Ovary (tissue), 9 donors: ENCODE data around the gene NPDC1. TPM values are rescaled to one million over a fixed set of nuclear protein-coding genes. Genes with fewer than 3 reads are reported as not detected.

Experiments used
- DNase-seq, 5 donors: peaks; one replicate each; pipeline ENCODE4 v3.0.0-alpha.2; 2019 to 2020
- H3K27ac ChIP-seq, 2 donors: fragments of 200-600 bp; one replicate each; pipeline versions ENCODE4 v1.5.1 to v1.8.0; 2019 to 2022
- H3K27me3 ChIP-seq: fragments of 200-600 bp; one replicate; pipeline ENCODE4 v1.8.0; 2022
- H3K36me3 ChIP-seq: fragments of 200-600 bp; sonication (generic); one replicate; pipeline ENCODE4 v1.5.1; 2019
- H3K4me1 ChIP-seq: one replicate; pipeline ENCODE4 v1.8.1; 2013; ENCODE audit warnings: mild to moderate bottlenecking, moderate library complexity; ENCODE audit not compliant: insufficient read depth
- H3K4me3 ChIP-seq: fragments of 200-600 bp; sonication (generic); one replicate; pipeline ENCODE4 v1.5.1; 2017
- H3K9me3 ChIP-seq, 2 donors: fragments of 200-600 bp in 1 of 2; sonication (generic) in 1 of 2; one replicate each; pipeline versions ENCODE4 v1.5.1 to v1.8.1; 2013 to 2019; ENCODE audit warnings: mild to moderate bottlenecking in 1 of 2, moderate library complexity in 1 of 2
- EP300 ChIP-seq: sonication (generic); formaldehyde crosslinking; IDR thresholded peaks from one replicate; pipeline ENCODE4 v1.6.1; 2017; ENCODE audit warnings: antibody characterized with exemption
- POLR2A ChIP-seq: fragments of 450-650 bp; IDR thresholded peaks from one replicate; pipeline ENCODE4 v1.6.1; 2017; ENCODE audit warnings: antibody characterized with exemption, mild to moderate bottlenecking, moderate library complexity
- WGBS, 3 donors: extraction: QIAGEN DNeasy Blood & Tissue Kit in 1 of 3; methylation state at CpG; one replicate each; pipeline versions ENCODE4 v1.1.5 to v1.1.7; 2013 to 2017; 5-methylcytosine and 5-hydroxymethylcytosine counted together
- intact Hi-C, 4 donors: fragments of 100-400 bp; cut with DNase I; formaldehyde crosslinking; loops; one replicate each; pipeline versions ENCODE4 v1.11.0 to v1.15.1; 2022 to 2023
- polyA plus RNA-seq, 2 donors: library from polyadenylated mRNA; stranded (reverse); fragments of 200-250 nt in 1 of 2; fragments of 350-450 nt in 1 of 2; fragmentation: Illumina TruSeq in 1 of 2; extraction: RNeasy Lipid Tissue Mini Kit (QIAGEN cat#74804) in 1 of 2; gene quantifications; one replicate each; pipeline ENCODE4 v1.2.3, GENCODE V29; 2013 to 2014
- total RNA-seq, 7 donors: library from RNA; depleted of rRNA in 2 of 7; stranded (reverse); fragments of >200 nt in 2 of 7; fragmentation: NEBNext Ultra II Directional in 3 of 7; extraction: Animal tissue kit (Norgen Biotek cat#: 25700) in 3 of 7; gene quantifications; one replicate each; pipeline versions ENCODE4 v1.1.0 to v1.2.4, GENCODE V29; 2016 to 2023
- TF ChIP-seq, protein P1 (sequence below), 3 donors: fragments of 450-650 bp in 2 of 3; fragments of 200-600 bp in 1 of 3; IDR thresholded peaks; one replicate each; pipeline versions ENCODE4 v1.5.1 to v1.8.0; 2016 to 2022; ENCODE audit warnings: antibody characterized with exemption in 3 of 3, mild to moderate bottlenecking in 1 of 3
- donor health status: DM: no; HTN: no; CAD: no; lungs with moderate emphysema.
- donor health status: DM: no; HTN: no; CAD: no.
- donor health status: Bipolar disorder and iron deficiency.
- donor health status: DM: yes; HTN: yes; CAD: no.
- donor health status: DM: no; HTN: no; CAD: no.
- donor health status: DM: yes; HTN: yes; CAD: no.

Gene NPDC1
- total and polyA plus RNA-seq, 9 donors, result 2.1 to 112 (median 49.9) TPM

DNA sequence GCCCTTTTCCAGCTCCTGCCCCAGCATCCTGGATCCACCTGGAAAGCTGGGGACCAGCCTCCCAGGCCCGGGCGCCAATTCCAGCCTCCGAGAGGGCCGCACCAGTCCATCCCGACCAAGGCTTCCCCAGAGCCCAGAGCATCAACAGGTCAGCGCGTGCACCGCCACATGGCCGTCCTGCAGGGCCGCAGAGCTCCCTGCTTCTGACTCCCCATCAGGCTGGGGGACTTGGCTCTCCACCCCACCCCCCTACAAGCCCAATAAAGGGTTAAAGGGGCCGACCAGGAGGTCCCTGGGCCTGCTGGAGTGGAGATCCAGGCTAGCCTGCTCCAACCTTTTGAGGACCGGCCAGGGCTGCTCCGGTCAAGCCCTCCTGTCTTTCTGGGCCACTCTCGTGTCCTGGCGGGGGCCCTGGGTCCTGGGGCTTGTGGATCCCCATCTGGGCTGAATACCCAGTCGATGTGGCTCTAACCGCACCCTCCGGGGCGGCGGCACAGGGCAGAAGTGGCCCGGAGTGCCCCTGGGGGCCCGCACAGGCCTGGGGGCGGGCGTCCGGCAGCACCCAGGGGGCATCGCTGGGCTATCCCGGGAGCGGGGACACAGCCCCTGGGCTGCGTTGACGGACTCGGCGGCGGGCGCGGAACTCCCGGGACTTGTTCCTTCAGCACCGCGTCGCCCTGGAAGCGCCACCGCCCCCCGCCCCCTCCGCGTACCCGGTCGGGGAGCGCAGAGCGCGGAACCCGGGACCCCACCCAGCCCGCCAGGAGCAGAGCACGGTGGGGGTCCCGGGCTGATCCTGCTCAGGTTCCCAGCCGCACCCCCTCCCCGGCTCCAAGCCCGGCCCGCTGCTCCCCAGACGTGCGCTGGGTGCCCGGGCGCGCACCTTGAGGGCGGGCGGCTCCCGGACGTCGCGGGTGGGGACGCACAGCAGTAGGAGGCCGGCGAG lies 7.3 kb upstream of the NPDC1 start:
- Histone ChIP-seq H3K27ac (no peak overlapping the region), H3K4me3 (peak overlapping the region; percentile 13), H3K4me1 (peaks cover 22% of the 10 kb centered on the region), H3K36me3 (no peaks in the 10 kb centered on the region), H3K27me3 (peaks cover 3% of the 10 kb centered on the region), H3K9me3 (no peaks in the 10 kb centered on the region)
- intact Hi-C loops, result no loop called here
- peak in 1 of 5 donors; percentile 19 for DNase-seq
- WGBS, 3 donors, result 15 to 31% (median 23%) methylated on average over 33 to 71 of the region's 71 CpGs
- no peak for TF ChIP-seq EP300

DNA sequence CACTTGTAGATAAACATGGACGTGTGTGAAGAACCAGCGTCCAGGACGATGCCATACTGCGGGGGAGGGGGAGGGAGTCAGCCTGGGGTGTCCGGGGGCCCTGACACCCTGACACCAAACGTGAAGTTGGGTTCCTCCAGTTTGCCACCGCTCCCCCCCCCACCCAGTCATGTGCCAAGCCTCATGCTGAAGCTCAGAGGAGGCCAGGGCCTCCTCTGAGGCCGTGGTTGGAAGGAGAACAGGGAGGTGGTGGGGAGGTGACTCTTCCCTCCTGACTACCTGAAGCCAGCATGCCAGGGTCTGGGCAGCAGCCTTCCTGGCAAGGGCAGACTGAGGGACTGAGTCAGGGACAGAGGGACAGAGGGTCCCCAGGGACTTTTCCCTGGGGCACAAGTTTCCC lies 6.3 kb upstream of the NPDC1 start:
- no peak for DNase-seq
- peaks cover 6% of the 10 kb centered on the region for H3K27me3 ChIP-seq
- TF ChIP-seq, protein P1, sequence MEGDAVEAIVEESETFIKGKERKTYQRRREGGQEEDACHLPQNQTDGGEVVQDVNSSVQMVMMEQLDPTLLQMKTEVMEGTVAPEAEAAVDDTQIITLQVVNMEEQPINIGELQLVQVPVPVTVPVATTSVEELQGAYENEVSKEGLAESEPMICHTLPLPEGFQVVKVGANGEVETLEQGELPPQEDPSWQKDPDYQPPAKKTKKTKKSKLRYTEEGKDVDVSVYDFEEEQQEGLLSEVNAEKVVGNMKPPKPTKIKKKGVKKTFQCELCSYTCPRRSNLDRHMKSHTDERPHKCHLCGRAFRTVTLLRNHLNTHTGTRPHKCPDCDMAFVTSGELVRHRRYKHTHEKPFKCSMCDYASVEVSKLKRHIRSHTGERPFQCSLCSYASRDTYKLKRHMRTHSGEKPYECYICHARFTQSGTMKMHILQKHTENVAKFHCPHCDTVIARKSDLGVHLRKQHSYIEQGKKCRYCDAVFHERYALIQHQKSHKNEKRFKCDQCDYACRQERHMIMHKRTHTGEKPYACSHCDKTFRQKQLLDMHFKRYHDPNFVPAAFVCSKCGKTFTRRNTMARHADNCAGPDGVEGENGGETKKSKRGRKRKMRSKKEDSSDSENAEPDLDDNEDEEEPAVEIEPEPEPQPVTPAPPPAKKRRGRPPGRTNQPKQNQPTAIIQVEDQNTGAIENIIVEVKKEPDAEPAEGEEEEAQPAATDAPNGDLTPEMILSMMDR (IDR thresholded peaks at IDR 0.05), result no peak
- TF ChIP-seq EP300, result no peak
- no peak for TF ChIP-seq POLR2A
- H3K36me3 ChIP-seq, result no peaks in the 10 kb centered on the region
- peaks cover 22% of the 10 kb centered on the region for H3K4me1 ChIP-seq
- H3K9me3 ChIP-seq, result no peaks in the 10 kb centered on the region
- H3K4me3 ChIP-seq, result no peak overlapping the region
- no peak overlapping the region for H3K27ac ChIP-seq
- 70 to 81% (median 77%) methylated on average over 8 of the region's 8 CpGs for WGBS, 3 donors
- intact Hi-C loops, result no loop called here

DNA sequence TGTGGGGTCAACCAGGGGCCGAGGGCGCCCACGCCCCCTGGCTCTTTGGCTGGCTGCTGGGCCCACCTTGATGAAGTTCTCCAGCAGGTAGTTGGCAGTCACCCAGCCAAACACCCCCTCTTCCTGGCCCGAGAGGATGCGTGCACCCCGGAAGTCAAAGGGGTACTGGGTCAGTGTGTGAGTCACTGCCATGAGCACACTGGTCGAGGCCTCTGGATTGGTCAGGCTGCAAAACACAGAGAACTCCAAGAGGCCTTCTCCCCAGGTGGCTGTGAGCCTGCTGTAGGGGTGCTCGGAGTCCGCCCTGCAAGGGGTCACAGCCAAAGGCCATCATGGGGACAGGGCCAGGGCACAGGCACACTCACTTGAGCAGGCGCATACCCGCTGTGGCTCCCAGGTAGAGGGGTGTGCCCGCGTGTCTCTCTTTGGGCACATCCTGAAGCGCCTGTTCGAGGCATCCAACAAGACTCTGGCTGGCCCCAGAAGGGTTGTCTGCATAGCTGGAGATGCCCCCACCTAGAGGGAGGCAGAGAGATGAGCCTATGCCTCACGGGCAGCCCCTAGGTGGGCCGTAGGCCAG lies 5.3 kb upstream of the NPDC1 start:
- Histone ChIP-seq H3K27me3 (peaks cover 6% of the 10 kb centered on the region), H3K36me3 (no peaks in the 10 kb centered on the region), H3K4me3 (no peak overlapping the region), H3K27ac (no peak overlapping the region), H3K9me3 (no peaks in the 10 kb centered on the region), H3K4me1 (peaks cover 24% of the 10 kb centered on the region)
- 86 to 87% (median 86%) methylated on average over 15 to 17 of the region's 17 CpGs for WGBS, 3 donors
- intact Hi-C loops, result no loop called here
- DNase-seq, result no peak
- TF ChIP-seq, protein P1 (IDR thresholded peaks at IDR 0.05), result no peak
- no peak for TF ChIP-seq POLR2A
- TF ChIP-seq EP300, result no peak

DNA sequence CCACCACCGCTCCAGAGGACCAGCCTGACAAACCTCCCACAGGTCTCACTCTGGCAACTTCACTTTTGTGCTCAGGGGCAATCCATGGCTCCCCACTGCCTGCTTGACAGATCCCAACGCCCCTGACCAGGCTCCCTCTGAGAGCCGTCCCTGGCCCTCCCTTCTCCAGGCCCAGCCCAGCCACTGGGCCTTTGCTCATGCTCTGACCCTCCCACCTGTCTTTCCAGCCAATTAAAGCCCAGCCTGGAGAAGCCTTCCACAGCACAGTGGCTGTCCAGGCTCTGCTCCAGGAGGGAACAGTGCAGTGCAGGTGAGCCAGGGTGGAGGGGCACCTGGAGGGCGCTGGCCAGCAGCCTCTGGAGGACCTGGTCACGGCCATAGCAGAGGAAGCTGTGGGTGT lies 4.6 kb upstream of the NPDC1 start:
- no peak for DNase-seq
- H3K27ac ChIP-seq, result no peak overlapping the region
- no peaks in the 10 kb centered on the region for H3K36me3 ChIP-seq
- H3K4me3 ChIP-seq, result no peak overlapping the region
- TF ChIP-seq, protein P1 (IDR thresholded peaks at IDR 0.05), result no peak
- TF ChIP-seq POLR2A (no peak), EP300 (no peak)
- H3K9me3 ChIP-seq, result no peaks in the 10 kb centered on the region
- WGBS, 3 donors, result 71 to 84% (median 83%) methylated on average over 5 of the region's 5 CpGs
- peaks cover 22% of the 10 kb centered on the region for H3K4me1 ChIP-seq
- H3K27me3 ChIP-seq, result peaks cover 6% of the 10 kb centered on the region
- intact Hi-C loops, result no loop called here
